Left colon (tissue), 2 donors: ENCODE measurements around the gene PLXNA4. TPM values are rescaled to one million over a fixed set of nuclear protein-coding genes. Genes with fewer than 3 reads are reported as not detected.

Source experiments
- ATAC-seq: fragments of 200-7000 bp; cut with Tn5 transposase; one replicate; pipeline ENCODE4 v1.9.1; 2020; ENCODE audit warnings: mild to moderate bottlenecking, moderate library complexity
- DNase-seq, 2 donors: peaks; one replicate each; pipeline ENCODE4 v3.0.0-alpha.2; 2020
- intact Hi-C, 2 donors: fragments of 100-400 bp; cut with DNase I in 1 of 2; cut with micrococcal nuclease in 1 of 2; formaldehyde crosslinking; loops; one replicate each; pipeline versions ENCODE4 v1.11.2 to v1.14.0; 2022; cut with DNase I, micrococcal nuclease
- total RNA-seq, 2 donors: library from RNA; stranded (reverse); fragmentation: NEBNext Ultra II Directional; extraction: Animal tissue kit (Norgen Biotek cat#: 25700); gene quantifications; one replicate each; pipeline ENCODE4 v1.2.1, GENCODE V29; 2021
- donor health status: DM: no; HTN: no; CAD: no.
- donor health status: DM: yes; HTN: yes; CAD: no.

PLXNA4 gene
- total RNA-seq, 2 donors from 2014 or later, result 1.1 to 1.3 TPM

DNA sequence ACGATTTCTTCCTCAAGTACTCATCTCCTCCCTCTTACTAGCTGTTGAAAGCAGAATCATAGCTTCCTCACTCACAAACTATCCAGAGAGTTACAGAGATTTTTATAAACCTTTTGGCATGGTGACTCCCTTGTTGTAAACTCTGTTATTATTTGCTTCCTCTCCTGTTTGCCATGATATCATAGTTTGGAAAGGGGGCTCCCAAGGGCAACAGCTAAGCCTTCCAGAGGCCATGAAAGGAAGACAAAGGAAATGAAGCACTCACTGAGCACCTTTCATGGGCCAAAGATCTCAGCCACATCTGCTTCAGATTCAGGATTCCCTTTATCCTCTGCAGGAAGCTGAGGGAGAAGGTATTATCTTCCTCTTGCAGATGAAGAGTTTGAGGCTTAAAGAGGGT is 484.6 kb downstream of the PLXNA4 start:
- DNase-seq (no peak), ATAC-seq (no peak)
- intact Hi-C loops, result no loop called here

DNA sequence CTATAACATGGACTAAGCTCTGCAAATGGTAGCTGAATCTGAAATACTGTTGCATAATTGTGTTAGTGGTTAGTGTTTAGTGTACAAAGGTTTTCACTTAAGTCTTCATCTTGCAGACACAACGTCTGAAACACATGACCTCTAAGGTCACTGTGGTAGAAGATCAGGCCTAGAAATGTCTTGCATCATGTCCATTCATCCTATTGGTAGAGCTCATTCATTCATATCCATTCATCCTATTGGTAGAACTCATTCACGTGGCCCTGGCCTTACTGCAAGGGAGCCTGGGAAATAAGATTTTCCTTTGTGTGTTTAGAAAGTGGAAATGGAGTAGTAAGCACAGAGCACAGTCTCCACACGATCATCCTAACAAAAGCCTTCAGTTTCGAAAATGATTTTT is 485.8 kb downstream of the PLXNA4 start:
- intact Hi-C loops, result no loop called here
- DNase-seq (no peak), ATAC-seq (no peak)

DNA sequence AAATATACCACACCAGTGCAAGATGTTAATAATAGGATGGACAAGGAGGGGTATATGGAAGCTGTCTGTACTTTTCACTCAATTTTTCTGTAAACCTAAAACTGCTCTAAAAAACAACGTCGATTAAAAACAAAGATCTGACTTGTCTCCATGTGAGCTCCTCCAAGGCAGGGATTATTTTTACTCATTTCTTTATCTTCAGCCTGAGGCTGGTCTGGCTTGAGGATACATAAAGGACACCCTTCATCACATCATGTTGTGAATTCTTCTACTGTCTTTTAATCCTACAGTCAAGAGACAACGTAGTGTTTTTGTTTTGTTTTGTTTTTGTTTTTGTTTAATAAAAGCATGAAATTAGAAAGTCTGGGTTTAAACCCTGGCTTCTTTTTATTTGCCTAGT is 486.9 kb downstream of the PLXNA4 start:
- intact Hi-C loops, result no loop called here
- ATAC-seq (no peak), DNase-seq (no peak)

DNA sequence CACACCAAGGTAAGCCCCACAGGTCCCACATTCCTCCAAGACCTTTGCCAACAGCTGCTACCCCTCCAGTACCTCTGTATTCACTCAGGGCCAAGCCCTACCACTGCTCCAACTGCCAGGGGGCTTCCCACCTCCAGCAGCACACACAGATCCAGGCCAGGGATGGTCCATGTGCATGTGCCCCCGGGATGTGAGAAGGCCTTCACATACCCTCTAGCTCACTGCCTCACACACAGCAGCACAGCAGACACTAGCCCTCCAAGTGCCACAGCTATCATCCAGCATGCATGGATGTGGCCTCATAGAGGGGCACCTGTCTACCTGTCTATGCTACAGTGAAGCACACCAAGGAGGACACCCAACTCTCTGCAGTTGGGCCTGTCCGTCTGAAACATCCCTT is 488.8 kb downstream of the PLXNA4 start:
- DNase-seq (no peak), ATAC-seq (no peak)
- intact Hi-C loops, result no loop called here

DNA sequence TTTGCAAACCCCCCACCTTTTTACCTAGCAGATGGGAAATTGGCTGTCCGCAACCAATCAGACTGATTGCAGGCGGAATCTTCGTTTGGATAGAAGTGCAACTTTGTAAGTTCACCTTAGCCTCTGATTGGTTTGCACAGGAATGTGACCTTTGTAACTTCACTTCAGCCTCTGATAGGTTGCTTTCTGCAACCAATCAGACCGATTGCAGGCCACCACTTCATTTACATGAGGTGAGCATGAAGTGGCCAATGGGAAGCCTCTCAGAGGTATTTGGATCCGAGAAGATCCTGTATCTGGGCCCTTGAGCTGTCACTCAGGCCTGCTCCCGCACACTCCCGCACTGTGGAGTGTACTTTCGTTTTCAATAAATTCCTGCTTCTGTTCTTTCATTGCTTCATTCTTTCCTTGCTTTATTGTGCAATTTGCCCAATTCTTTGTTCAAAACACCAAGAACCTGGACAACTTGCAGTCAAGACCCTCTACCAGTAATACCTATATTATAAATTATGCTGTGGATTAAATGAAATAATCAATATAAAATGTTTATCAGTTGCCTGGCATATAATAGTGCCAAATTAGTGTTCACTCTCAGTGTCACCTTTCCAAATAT is 491.4 kb downstream of the PLXNA4 start:
- DNase-seq (no peak), ATAC-seq (peak; percentile 69)
- intact Hi-C loops, result no loop called here

DNA sequence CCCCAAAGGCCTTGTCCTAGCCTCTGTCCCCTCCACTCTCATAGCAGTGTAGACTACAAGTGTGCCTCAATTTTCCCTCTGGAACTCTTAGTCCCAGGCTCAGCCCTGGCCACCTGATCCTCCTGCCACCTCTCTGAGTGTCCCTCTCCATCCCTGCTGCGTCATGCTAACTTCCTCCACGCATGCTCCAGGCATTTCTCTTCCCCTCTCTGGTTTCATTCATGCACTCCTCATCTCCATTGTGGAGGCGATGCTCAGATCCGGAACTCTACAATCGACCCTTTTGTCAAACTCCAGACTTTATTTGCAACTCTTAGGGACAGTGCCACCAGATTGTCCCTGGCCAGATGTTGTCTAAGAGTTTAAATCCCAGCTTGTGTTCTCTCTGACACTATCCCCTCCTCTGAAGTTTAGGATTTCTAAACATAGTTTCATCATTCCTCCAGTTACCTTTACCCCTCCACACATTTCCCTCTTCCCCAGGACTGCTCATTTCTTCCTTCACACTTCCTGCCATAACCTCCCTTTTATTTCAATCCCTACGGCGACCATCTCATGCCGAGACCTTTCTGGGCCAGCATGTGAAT is 492.6 kb downstream of the PLXNA4 start:
- intact Hi-C loops, result no loop called here
- no peak for DNase-seq
- ATAC-seq, result no peak

DNA sequence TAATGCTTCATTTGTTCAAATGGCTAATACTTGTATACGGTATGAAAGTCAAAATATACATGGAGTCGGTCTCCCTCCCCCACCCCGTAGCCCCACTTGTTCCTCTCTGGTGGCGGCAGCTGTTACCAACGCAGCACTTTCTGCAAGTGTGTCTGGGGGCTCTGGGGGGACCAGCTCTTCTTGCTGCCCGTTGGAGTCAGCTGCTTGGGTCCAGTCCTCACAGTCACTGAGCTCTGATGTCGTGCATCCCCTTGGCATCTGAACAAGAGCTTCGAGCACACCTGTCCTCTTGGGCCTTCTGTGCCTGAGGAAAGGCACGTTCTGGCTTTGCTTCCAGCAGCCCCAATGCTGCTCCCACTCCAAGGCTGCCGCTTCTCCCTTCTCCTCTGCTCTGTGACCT is 493.1 kb downstream of the PLXNA4 start:
- DNase-seq (no peak), ATAC-seq (no peak)
- intact Hi-C loops, result no loop called here

DNA sequence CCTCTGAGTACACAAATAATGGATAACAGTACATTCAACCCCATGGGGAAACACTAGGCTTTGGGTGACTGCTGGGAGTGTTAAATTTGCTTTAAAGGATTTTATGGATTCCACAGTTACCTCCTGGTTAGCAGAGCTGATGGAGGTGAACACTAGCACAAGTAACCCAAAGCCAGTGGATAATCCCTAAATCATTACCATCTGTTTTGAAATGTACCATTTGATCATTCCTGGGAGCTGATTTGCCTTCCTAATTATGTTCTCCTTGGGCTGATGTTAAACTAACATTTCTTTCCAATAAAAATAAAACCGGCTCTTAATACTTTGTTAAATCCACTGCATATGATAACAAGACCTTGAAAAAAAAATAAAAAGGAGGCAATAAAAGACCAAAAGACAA is 493.9 kb downstream of the PLXNA4 start:
- ATAC-seq (no peak), DNase-seq (no peak)
- intact Hi-C loops, result no loop called here

DNA sequence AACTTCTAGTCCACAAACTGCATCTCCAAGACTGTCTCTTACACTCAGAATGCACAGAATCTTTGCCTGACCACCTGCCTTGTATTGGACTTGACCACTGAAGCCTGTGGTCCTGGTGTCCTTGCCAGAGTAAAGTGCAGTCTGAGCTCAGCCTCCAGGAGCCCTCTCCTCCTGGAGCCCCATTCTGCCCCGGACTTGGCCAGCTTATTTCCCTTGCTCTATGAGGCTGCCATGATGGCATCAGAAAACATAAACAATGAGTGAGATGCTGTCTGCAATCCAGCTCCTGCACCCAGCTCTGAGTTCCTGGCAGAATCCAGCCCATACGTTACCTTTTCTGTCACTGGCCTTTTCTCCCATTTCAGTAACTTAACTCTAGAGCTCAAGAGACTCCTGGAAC is 494.6 kb downstream of the PLXNA4 start:
- intact Hi-C loops, result no loop called here
- ATAC-seq (no peak), DNase-seq (no peak)

DNA sequence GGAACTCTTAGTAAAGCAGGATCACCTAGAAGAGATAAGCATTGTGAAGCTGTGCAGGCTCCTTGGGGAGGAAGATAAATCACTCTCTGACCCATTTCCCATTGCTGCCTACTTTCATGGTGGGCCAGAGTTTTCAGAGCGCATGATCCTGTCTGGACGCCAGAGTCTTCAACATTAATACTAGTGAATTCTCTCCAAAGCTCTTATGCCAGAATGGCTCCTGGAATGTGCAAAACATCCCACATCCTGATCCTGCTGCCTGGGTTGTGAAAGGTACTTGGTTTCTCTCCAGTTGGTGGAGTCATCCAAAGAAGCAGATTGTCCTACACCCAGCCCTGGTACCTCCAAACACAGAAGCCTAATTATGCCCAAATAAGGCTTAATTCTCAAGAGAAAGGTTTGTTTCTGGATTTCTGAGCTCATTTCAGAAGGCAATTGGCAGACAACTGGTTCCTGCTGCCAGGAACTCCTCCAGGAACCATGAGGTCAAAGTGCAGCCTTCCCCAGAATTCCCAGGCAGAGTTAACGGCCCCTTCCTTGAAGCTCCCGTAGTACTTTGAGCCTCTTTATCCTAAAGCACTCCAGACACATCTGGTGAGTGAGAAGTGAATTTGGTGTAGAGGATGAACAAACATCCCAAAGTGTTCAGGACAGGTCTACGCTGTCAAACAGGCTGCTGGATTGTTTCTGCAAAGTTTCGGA is 495.2 kb downstream of the PLXNA4 start:
- DNase-seq (no peak), ATAC-seq (peak; percentile 66)
- intact Hi-C loops, result no loop called here

DNA sequence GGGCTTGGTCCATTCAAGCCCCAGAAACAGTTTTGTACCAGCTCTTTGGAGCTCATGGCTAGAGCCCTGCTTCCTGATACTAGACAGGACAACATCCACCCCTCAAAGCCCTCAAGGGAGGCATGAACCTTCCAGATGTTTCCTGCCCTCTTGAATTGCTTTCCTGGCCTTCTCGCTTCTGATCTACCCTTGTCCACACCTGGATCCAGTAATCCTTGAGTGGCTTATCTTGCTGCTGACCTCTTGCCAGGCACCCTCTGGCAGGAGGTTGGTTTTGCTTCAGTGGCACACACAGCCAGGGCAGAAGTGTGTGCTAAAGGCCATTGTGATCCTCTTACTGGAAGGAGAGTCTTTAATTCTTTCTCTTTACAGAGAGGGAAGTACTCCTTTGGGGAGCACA is 495.8 kb downstream of the PLXNA4 start:
- DNase-seq (no peak), ATAC-seq (no peak)
- intact Hi-C loops, result no loop called here

DNA sequence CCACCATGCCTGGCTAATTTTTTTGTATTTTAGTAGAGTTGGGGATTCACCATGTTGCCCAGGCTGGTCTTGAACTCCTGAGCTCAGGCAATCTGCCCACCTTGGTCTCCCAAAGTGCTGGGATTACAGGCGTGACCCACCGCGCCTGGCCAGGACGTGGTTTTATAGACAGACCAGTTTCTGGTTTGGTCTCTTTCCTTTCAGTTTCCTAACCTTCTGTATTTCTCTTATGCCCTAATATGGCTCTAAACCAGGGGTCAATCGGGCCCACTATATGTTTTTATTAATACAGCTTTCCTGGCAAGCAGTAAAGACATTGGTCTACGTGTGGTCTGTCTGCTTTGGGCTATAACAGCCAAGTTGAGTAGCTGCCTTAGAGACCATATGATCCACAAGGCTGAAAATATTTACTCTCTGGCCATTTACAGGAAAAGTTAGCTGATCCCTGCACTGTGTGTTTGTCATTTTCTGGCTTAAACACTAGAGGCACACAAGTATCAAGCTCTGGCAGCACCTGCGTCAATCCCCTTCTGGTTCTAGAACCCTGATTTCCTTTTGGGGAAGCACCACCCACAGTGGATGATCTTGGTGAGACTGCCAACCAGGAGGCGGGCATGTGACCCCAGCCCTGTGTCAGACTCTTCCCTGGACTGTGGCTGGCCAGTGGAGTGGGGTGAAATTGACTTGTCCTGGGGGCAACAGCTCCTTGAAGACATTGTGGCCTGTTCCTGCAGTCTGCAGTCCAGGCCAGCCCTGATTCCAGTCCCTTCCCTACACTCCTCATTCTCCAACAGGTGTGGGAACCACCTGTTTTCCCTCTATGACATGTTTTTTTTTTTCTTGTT is 497.2 kb downstream of the PLXNA4 start:
- no peak for DNase-seq
- intact Hi-C loops, result no loop called here
- no peak for ATAC-seq

DNA sequence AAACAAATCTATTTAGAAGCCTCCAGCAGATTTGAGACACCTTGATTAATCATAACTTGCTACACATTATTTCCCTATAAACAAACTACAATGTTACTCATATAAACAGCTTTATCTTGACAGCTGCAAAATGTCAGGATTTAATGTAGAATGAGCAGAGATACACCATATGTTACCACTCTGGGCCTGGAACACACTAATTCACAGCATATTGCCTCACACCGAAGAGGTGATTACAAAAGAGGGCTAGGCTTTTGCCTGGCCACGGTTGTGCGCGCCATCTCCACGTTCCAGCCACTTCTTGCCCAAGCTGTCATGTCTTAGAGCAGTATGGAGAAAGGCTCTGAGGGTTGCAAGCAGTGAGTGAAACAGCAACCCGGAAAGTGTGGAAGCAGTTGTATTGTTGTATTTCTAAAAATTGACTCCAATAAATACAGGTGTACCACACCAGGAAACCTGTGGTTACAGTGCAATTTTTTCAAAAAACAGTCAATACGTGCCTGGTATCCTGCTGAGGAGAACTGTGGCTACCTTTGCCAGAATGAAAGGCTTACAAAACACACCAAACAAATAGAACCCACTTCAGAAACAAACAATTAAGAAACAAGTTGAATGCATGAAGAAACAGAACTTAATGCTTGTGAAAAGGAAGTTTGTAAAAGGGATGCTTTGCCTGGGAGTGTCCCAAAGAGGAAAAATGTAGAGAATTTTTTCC is 498.1 kb downstream of the PLXNA4 start:
- ATAC-seq (no peak), DNase-seq (no peak)
- intact Hi-C loops, result no loop called here

DNA sequence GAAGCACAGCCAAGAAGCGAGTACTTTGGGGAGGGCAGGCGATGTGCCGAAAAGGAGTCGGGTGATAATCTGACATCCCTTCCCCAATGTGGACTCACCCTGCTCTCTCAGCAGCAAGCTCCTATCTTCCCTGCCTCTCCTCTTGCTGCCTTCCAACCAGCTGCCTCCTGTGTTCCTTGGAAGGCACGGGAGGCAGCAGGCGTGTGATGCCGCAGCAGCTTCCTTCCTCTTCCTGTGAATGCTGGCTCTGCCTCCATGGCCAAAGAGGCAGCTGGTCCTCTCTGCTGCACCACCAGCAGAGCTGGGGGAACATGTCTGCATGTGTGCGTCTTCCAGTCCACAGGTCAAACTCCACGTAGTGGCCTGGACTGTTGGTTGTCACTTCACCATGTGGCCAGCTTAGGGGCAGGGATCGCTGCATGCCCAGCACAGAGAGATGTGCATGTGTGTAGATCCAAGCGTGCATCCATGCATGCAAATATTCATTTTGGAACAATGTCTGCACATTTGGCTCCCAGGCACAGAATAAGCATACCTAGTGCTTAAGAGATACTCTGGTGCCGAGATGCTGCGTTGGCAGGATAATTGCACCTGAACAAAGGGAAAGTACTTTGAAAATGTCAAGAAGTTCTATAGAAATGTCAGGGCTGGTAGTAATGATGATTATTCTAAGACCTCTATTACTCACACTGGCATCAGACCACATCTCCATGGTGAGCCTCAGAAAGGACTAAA is 499.8 kb downstream of the PLXNA4 start:
- DNase-seq, result no peak
- intact Hi-C loops, result no loop called here
- no peak for ATAC-seq

DNA sequence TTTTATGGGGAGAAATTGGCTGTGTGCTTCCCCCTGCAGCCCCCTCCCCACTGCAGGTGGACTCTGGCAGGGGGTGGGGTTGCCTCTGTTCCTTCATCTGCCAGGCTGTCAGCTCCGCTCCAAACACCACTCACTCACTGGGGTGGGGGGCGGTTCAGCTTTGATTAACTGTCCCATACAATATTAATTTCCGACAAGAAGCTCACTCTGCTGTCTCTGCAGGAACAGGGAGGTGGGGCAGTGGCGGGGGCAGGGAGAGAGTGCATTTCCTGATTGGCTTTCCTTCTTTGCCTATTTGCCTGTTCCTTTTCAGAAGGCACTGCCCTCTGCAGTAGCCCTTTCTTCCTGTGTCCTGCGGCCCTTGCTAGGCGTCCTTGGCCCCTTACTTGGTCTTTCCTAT is 500.8 kb downstream of the PLXNA4 start:
- DNase-seq (peak in 1 of 2 donors; percentile 19), ATAC-seq (peak; percentile 75)
- intact Hi-C loops, result no loop called here

DNA sequence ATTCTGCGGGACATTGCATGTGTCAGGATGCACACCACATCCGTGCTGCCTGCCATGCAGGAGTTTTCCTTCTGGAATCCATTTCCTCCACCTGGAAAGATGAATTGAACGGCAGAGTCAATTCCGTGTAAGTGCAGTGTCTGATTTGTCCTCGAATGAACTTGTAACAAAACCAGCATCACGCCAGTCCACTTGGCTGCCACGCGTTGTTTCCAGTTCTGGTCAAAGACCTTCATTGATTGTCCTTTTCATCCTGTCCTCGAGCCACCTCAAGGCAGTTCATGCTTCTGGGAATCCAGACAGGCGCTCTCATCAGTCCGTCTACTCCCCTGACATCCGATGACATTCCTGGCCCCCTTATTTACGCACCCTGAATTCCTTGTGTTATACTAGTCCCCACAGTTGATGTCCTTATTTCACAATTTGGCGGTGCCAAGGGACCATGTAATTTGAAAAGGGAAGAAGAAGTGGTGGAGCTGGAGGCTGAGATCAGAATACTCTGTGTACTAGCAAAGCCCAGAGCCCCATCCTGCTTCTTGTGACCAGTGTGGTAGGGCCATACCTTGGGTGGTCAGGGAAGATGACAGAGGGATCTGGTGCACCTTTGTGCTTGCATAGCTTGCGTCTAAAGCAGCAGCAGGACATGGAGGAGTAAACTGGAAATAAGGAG is 502.2 kb downstream of the PLXNA4 start:
- no peak for ATAC-seq
- intact Hi-C loops, result no loop called here
- no peak for DNase-seq
